Measurements from ENCODE around the gene RAVER2.

RAVER2 gene

DNA sequence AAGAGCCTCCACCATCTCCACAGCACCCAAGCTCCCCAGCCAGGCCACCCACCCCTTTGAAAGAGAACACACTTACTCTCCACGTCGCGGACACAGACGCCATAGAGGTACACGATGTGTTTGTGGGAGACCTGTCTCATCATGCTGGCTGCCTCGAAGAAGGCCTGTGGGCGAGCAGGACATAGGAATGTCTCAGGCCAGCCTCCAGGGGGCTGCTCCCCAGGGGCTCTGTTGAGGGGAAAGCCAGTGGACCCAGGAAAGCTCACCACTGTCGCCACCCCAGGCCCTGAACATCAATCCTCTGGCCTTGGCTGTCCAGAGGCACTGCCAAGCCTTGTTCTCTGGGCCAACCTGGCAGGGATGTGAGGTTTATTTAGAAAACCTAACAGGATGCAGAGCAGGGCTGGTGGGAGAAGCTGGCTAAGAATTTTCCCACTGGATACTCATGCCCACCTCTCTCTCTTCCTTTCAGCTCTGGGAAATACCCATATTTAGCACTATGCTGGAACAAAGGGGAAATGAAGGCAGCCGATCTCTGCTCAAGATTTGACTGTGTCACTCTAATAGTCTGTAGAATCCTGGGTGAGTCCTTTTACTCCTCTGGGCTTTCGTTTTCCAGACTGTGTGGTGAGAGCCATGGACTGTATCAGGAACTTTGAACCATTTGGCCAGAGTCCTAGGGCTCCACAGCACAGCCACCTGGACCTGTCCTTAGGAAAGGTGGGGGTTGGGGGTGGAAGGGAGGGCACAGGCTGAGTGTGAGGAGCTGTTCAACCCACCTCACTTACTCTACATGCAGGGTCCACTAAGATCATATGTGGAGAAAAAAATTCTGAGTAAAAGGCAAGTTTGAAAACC lies 101.9 kb downstream of the RAVER2 start:
- no peak for DNase-seq (ENCODE audit: low read depth)

DNA sequence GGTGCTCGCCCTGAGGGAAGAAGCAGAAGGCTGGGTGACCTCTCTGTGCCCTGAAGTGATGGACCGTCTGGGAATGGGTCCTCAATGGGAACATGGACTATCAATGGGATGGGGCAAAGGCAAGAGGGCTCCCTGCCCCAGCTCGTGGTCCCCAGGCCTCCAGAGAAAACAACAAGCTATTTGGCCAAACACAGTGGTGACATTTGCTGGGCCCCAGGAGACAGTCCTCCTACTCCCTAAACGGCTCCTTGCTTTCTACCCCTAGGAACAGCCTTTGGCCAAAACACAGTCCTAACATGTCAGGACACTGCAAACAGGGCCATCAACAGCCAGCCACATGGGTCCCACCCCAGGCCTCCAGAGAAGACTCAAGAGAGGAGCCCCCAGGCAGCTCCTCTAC lies 102.8 kb downstream of the RAVER2 start:
- DNase-seq (ENCODE audit: low read depth): no peak

DNA sequence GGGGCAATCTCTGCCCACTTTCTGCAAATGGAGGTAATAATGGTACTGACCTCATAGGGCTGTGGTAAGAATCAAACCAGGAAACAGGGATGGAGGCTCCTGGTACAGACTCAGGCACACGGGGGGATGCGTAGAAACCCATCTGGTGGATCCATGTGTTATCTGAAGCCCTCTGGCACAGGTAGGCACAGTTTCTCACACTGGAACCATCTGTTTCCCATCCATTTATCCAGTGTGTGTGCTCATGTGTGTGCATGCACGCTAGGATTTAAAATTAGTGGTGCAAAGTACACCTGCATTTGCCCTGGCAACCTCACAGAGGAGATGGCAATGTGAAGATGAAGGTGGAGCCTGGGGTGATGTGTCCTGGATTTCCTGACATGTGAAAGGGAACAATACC lies 103.3 kb downstream of the RAVER2 start:
- no peak for DNase-seq (ENCODE audit: low read depth)

DNA sequence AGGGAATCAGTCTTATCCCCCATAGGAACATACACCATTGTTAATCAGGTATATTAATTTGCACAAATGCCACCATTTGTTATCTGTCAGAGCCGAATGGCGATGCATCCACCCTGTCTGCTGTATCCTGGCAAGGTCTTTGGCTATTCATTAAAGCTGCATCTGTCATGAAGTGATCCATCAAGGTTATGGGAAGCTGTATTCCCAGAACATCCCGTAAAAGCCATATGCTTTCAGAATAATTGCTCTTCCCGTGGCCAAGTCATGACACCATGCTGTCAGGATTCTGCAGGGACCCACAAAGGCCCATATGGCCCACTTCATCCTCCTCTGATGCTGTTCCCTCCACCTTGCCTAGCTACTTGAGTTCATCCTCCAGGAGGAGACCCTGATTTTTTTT lies 103.9 kb downstream of the RAVER2 start:
- DNase-seq (ENCODE audit: low read depth): no peak

DNA sequence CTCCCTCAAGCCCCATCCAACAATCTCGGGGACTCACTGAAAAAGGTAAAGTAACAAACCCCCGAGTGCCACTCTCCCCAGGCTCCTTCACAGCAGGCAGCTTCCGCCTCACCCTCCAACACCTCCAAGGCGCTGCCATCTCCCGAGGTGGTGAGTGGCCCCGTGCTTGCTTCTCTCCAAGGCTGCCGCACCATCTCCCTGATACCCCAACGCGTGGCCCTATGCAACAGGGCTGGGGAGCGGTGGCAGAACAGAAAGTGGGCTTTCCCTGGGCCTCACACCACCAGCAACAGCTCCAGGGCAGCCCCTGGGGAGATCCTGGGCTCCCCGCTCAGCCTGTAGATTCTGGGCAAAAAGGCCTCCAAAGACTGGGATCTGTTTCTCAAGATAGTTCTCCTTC lies 105.1 kb downstream of the RAVER2 start:
- no peak for DNase-seq (ENCODE audit: low read depth)

DNA sequence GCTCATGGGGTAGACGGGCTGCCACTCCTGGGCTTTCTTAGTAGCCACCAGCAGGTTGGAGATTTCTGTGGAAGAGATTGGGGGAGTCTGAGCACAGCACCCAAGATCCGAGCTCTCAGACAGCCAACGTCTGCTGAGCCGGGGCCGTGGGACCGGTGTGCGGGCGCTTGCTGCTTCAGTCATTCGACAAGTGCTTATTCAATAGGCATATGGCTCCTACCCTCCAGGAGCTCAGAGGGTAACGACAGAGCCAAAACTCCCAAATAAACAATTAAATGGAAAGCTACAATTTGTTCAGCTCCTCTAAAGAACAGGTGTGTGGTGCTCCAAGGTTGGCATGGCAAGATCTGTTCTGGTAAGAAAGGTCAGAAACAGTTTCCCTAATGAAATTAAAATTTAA lies 106.0 kb downstream of the RAVER2 start:
- DNase-seq (ENCODE audit: low read depth): no peak

DNA sequence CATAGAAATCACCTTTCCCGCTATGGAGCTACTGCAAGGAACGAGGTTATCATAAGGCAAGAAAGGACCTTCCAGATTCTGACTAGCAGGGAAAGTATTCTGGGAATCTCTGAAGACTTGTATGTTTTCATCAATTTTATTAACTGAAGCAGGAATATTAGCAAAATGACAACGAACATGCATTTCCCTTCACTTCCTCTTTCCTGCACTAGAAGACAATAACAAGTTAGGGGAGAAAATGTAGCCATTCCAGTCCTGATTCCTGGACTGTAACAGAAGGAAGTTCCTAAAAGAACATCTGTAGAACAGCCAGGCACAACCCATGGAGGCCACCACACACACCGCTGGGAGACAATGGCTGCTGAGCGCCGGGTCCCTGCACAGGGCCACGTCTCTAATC lies 106.8 kb downstream of the RAVER2 start:
- DNase-seq (ENCODE audit: low read depth): no peak

DNA sequence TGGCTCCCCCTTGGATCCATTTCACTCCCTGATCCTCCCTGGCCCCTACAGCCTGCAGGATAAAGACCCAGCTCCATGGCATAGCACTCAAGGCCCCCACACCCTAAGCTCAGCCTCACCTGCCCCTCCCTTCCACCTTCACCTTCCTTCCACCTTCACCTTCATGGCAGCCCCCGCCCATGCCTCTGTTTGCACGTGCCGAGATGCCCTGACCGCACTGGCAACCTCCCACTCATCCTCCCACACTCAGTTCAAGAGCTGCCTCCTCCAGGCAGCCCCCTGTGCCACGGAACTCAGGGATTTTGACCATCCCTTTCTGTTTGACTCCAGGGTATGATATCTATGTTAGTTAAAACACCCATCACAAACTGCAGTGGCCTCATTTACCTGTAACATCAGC lies 109.8 kb downstream of the RAVER2 start:
- no peak for DNase-seq (ENCODE audit: low read depth)

DNA sequence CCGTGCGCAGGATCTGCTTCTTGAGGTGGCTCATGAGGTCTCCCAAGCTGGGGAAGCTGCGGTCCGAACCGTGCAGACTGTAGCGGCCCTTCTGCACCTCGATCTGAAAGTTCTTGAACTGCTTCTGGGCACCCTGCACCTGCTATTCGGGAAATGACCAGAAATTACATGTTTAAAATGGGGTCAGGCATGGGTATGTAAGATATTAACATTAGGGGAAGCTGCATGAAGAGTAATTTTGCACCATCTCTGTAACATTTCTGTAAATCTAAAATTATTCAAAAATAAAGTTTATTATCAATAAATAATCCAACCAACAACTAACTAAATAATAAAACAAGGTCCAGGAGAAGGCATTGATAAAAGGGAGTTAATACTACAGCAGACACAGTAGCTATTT lies 110.7 kb downstream of the RAVER2 start:
- DNase-seq (ENCODE audit: low read depth): no peak

DNA sequence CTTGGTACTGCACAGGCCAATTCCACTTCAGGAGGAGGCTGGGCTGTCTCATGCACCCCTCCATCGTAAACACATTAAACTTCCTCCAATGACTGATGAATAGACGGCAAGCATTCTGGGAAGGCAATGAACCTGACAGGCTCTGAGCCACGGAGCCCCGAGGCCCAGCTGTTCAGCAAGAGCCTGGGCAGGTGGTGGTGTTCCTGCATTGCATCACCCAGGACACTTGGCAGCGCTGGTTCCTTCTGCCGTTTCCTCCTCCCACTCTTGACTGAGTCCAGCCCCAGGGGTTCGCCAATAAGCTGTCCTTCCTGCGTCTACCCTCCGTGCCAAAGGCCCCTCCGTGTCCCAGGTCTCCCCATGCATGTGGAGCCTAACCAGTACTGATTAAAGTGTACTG lies 111.7 kb downstream of the RAVER2 start:
- DNase-seq (ENCODE audit: low read depth): no peak

DNA sequence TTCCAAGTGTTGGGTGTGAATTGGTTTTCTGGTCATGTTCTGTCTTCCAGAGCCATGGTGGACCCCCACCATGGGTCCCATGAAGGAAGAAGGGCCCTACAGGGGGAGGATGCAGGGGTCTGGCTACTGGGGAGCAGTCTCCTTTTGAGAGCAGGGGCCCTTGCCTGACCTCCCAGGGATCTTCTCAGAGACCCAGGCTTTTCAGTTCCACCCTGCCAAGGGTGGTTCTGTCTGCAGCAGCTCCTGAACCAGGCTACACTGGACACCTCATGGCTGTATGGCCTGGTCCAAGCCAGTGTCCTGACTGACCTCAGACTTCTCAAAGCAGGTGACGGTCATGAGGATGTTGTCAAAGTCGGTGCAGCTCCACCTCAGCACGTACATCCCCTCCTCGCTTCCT lies 112.5 kb downstream of the RAVER2 start:
- no peak for DNase-seq (ENCODE audit: low read depth)

DNA sequence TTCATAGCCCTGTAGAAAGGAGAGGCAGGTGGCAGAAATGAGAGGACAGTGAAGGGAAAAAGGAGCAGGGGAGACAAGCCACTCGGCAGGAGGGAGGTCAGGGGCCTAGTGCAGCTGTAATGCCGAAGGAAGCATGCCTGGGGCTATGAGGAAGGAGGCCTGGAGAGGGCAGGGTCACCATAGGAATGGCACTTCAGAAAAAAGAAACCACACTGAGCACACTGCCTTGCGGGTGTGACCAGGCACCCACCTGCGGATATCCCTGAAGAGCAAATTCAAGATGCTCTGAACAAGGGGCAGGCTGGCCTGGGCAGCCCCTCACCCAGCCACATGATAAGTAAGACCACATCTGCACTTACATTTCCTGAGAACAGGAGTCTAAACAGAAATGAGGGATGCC lies 116.7 kb downstream of the RAVER2 start:
- DNase-seq (ENCODE audit: low read depth): no peak

DNA sequence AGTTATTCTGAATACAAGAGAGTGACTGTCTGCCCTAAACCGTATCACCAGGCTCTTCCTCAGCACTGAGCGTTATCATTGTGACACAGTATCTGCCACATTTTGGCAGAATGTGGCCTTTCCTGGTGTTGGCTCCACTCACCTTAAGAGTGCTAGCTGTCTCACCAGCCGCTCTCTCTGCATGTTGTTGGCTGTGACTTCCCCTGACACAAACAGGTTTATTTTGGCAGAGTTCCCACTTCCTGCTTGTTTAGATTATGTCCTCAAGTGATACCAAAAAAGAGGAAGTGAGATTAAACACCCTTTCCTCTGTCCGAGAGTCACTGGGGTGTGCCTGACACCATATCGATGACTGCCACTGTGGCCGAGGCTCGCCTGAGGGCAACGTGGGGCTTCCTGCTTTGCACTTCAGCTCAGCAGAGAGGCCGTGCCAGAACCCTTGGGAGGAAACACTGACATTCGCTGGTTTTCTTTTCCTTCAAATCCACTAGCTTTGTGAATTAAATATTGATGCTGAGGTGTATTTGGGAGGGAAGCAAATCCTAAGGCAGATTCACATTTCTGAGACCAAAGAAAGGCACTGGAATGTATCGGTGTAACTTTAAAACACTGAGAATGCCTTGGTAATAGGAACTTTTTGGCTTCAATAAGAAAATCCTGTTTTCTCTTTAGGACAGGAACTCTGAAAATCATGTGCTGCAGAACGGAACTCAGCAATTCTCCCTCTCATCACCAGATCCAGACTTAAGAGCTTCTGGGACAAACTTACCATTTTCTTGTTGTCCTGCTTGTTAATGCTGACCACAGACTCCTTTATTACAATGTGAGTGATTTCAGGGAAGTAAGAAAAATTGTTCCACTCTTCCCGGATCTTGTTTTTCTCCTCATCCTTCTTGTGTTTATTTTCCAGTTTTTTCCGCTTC lies 119.4 kb downstream of the RAVER2 start:
- DNase-seq (ENCODE audit: low read depth): peak; percentile 34

DNA sequence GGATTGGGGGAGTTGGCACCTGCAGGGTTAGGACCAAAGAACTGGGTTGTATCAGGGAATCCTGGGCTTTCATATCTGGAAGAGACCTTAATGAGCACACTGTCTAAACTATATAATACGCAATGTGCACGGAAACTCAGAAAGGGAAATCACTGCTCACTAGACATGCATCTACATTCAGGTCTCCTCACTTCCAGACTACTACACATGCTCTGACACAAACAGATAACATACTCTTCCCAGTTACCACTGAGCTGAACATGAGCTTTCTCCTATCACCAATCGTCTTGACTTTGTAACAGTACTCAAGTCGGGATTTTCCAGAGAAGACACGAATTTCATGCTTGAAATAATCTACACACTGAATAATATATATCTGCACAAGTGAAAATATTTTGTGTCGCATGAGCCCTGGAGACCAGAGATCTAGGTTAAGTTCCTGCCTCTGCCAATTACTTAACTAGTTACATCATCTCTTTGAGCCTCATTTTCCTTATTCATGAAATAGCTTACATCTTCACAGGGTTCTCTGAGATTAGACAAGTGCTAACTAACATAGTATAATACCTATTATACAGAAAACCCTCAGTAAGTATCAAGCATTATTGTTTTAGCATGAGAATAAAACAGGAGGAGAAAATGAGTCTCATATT lies 120.4 kb downstream of the RAVER2 start:
- DNase-seq (ENCODE audit: low read depth): no peak

DNA sequence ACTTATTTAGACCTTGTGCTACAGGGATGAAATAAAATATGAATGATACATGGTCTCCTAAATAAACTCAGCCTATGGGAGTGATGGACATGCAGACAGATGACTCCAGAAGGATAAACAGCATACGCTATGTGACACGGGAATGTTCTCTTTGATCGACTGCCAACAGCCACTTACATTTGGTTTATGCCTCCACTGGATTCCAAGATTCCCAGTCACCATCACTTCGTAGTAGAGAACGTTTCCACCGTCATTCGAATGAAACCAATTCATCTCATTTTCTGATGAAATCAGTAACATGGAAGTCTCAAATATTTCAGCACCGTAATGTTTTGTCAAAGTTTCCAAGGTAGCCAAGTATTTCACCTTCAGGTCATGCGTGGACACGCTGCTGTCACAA lies 121.8 kb downstream of the RAVER2 start:
- DNase-seq (ENCODE audit: low read depth): no peak

DNA sequence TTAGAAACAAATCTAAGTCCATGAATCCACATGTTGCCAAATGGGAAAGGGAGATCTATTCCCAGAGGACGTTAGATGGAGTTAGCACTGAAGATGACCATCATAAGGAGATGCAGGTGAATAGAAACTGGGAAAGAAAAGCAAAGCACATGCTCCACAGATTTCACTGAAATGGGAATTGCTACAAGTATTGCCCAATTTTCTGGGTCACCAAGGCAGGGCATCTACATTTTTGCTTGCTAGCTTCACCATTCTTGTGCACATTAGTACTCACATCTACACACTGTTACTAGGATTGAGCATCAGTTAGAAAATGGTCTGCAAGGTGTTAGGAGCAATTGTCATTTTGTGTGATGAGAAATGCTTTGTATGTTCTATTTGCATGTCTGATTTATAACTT lies 122.4 kb downstream of the RAVER2 start:
- no peak for DNase-seq (ENCODE audit: low read depth)

DNA sequence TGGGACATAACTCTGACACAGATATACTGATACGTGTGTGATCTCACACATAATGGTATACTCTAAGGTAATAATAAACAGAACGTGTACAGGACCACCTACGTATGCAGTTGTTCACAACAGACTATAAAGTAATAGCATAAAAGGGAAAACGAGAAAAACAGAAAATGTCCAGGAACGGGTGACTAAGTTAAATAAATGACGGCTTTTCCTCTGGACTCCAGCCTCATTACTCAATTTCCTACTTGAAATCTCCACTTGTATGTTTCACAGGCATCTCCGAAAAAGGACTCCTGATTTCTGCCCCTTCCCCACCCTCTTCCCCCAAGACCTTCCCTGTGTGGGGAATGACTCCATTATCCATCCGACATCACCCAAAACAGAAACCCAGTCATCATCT lies 126.4 kb downstream of the RAVER2 start:
- no peak for DNase-seq (ENCODE audit: low read depth)

DNA sequence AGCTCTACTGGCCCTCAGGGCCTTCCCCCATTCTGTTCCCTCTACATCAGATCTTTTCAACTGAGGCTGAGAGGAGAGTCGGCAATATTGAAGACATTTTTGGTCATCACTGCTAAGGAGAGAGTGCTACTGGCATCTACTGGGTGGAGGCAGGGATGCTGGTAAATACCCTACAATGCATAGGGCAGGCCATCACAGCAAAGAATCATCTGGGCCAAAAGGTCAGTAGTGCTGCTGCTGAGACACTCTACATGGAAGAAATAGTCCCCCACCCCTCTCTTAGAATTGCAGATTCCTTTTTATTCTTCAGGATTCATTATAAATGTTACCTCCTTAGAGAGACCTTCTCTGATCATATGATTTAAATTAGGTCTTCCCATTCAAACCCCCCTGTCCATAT lies 127.2 kb downstream of the RAVER2 start:
- no peak for DNase-seq (ENCODE audit: low read depth)

DNA sequence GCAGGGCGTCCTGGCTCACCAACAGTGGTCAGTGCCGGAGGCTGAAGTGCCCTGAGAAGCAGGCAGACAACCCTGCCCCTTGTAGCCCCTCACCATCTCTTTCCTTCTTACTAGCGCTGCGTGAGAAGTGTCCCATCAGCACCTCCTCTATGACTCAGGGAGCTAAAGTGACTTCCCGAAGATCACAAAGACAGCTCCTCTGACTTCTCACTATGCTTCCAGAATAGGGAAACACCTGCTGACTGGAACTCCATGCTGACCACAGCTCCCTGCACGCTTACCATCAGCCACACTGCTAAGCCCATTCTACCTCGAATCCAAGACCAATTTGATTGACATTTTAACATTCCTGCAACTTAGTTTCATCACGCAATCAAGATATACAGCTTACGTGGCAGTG lies 128.7 kb downstream of the RAVER2 start:
- DNase-seq (ENCODE audit: low read depth): no peak

DNA sequence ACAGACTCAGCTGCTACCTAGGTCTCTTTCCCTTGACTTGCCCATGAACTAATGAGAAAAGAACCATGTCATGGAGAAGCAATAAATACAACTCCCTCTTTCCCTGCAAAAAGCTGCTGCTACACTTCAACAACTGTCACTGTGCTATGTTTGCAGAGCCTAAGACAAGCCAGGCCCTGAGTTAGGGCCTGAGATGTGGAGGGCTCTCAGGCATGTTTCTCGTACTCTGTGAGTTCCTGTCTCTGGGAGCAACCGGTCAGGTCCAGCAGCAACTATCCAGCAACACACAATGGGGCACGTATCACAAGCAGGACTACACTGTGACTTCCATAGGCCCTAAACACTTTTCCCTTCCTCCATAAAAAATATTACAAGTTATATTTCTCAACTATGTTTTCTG lies 129.8 kb downstream of the RAVER2 start:
- no peak for DNase-seq (ENCODE audit: low read depth)

DNA sequence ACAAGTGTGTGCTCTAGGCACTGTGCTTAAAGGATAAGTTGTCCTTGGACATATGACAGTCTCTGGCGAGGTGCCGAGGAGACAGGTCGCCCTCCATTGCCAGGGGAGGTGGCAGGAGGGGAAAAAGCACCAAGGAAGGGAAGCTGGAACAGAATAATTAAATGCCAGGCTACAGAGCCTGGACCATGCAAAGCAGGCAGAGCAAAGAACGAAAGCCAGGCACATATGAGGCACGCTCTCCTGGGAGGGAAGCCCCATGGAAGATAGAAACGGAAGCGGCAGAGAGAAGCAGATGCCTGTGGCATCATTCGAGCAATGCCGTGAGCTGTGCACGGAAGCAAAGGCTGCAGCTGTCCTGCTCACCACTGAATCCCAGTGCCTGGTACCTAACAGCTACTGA lies 130.2 kb downstream of the RAVER2 start:
- DNase-seq (ENCODE audit: low read depth): no peak

DNA sequence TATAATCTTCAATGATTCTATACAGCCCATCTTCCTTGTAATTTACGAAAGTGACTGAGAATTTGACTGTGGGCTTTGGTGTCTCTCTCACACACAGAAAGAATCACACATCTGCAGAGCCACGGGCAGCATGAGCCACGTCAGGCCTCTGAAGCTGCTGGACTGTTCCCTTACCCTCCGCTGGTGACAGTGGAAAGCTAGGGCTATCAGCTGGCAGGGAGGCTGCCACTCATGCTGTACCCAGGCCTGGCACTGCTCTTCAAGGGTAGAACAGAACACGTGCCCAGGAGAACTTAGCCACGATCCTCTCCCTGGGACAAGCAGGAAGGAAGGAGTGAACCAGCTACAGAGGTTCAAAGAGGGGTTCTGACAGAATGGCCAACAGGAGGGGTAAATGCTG lies 130.7 kb downstream of the RAVER2 start:
- no peak for DNase-seq (ENCODE audit: low read depth)

DNA sequence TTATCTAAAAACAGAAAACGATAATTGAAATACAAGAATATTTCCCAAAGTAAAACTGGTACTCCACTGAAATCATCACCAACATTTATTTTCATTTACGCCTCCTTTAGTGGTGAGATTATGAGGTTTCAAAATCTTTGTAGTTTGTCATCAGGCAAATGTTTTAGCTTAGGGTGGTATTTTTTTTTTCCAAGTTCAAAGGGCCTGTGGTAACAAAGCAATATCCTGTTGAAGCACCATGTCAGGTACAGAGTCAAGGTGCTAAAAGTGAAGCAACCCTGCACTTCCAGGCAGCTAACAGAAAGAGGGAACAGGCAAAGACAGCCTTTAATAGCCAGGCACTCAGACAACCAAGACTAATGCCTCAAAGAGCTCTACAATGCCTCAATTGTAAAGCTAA lies 132.3 kb downstream of the RAVER2 start:
- DNase-seq (ENCODE audit: low read depth): no peak

Data from stimulated activated CD8-positive, alpha-beta memory T cell treated with anti-CD3 and anti-CD28 coated beads, Interleukin-12 subunit alpha, Interleukin-12 subunit beta, amount 100 ng/mL, for 4 hours (primary cell).